HUES48 (cell line): ENCODE measurements around the gene VRK3.
"Not testable (repeated sequence)": the region's sequence is repeated elsewhere in the genome, so short reads cannot be mapped to it uniquely, and the experiment has no call there.

Source experiments
- H3K27ac ChIP-seq: one replicate; pipeline ENCODE4 v1.7.0; 2013; ENCODE audit warnings: low read depth, low read length, inconsistent platforms
- H3K27me3 ChIP-seq: 2 replicates; pipeline ENCODE4 v1.6.1; 2013; ENCODE audit warnings: mild to moderate bottlenecking, low read length; ENCODE audit not compliant: control insufficient read depth, insufficient read depth
- H3K36me3 ChIP-seq: 2 replicates; pipeline ENCODE4 v1.6.1; 2013; ENCODE audit warnings: low read length; ENCODE audit not compliant: control insufficient read depth, insufficient read depth
- H3K4me1 ChIP-seq: 2 replicates; pipeline ENCODE4 v1.6.1; 2013; ENCODE audit warnings: mild to moderate bottlenecking, low read length; ENCODE audit not compliant: control insufficient read depth, insufficient read depth
- H3K4me3 ChIP-seq: 2 replicates; pipeline ENCODE4 v1.5.1; 2013; ENCODE audit warnings: mild to moderate bottlenecking, low read depth, low read length
- H3K9ac ChIP-seq: 2 replicates; pipeline ENCODE4 v1.6.1; 2013; ENCODE audit warnings: mild to moderate bottlenecking, low read depth, low read length, moderate library complexity
- H3K9me3 ChIP-seq: 2 replicates; pipeline ENCODE4 v1.6.1; 2013; ENCODE audit warnings: low read length; ENCODE audit not compliant: control insufficient read depth, insufficient read depth

Gene VRK3

DNA sequence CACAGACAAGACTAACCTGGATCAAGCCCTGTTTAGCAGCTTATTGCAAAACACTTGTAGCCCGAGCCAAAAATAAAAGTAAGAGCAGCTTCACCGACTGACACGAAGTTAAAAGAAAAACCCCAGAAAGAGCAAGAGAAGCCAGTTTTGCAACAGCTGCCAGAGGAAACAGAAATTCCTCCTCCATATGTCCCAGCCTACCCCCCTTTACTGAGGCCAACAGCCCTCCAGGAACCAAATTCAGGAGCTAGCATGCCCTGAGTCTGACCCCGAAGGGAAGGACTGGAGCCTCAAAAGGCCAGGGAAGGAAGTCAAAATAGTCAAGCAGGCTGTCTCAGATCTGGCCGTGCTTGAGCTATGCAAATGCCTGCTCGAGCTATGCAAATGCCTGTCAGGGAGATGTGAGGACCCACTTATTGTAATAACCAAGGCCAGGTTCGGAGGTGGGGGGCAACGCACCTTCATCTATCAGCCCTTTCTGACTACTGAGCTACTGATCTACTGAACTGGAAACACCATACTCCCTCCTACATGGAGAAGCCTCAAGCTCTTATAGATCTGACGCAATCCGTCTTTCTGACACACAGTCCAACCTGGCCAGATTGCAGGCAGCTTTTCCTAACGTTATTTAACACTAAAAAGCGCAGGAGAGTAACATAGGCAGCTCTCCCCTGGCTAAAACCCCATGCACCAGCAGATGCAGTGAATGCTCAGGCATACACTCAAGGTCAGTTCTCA, 70.9 kb downstream of the VRK3 start:
- peaks cover 28% of the 10 kb centered on the region for H3K4me1 ChIP-seq
- H3K4me3 ChIP-seq = no peak overlapping the region
- no peaks in the 10 kb centered on the region for H3K36me3 ChIP-seq
- H3K27me3 ChIP-seq = no peaks in the 10 kb centered on the region
- no peak overlapping the region for H3K9ac ChIP-seq
- no peaks in the 10 kb centered on the region for H3K9me3 ChIP-seq
- no peak overlapping the region for H3K27ac ChIP-seq

GRCh38 chr19:49953416-49953815, 71.8 kb downstream of the VRK3 start:
- Histone ChIP-seq H3K27me3 (no peaks in the 10 kb centered on the region), H3K4me3 (no peak overlapping the region), H3K4me1 (peaks cover 28% of the 10 kb centered on the region), H3K9me3 (no peaks in the 10 kb centered on the region), H3K27ac (no peak overlapping the region), H3K36me3 (no peaks in the 10 kb centered on the region), H3K9ac (no peak overlapping the region)

- Histone ChIP-seq H3K36me3 (no peaks in the 10 kb centered on the region), H3K4me1 (peaks cover 25% of the 10 kb centered on the region), H3K4me3 (no peak overlapping the region), H3K27me3 (no peaks in the 10 kb centered on the region), H3K9me3 (no peaks in the 10 kb centered on the region), H3K9ac (no peak overlapping the region), H3K27ac (no peak overlapping the region)
Observed at GRCh38 chr19:49952906-49953305, 72.3 kb downstream of the VRK3 start.

DNA sequence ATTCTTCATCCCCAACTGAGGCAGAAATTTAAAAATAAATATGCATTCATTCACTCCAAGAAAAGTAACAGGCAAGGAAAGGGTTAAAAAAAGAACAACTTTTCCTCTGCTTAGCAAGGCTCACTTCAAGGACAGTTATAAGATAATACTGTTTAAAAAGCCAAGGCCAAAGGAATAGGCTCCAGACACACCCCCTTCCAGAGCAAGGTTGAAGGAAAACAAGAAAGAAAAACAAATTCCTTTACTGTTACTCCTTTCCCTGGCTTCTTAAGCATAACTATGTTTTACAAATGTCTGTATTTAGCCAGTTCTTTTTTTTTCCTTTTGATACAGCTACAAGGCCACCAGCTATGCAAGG, 72.7 kb downstream of the VRK3 start:
- H3K4me1 ChIP-seq = peaks cover 22% of the 10 kb centered on the region
- H3K9ac ChIP-seq = no peak overlapping the region
- H3K27me3 ChIP-seq = no peaks in the 10 kb centered on the region
- no peaks in the 10 kb centered on the region for H3K36me3 ChIP-seq
- H3K27ac ChIP-seq = no peak overlapping the region
- H3K9me3 ChIP-seq = no peaks in the 10 kb centered on the region
- no peak overlapping the region for H3K4me3 ChIP-seq

DNA sequence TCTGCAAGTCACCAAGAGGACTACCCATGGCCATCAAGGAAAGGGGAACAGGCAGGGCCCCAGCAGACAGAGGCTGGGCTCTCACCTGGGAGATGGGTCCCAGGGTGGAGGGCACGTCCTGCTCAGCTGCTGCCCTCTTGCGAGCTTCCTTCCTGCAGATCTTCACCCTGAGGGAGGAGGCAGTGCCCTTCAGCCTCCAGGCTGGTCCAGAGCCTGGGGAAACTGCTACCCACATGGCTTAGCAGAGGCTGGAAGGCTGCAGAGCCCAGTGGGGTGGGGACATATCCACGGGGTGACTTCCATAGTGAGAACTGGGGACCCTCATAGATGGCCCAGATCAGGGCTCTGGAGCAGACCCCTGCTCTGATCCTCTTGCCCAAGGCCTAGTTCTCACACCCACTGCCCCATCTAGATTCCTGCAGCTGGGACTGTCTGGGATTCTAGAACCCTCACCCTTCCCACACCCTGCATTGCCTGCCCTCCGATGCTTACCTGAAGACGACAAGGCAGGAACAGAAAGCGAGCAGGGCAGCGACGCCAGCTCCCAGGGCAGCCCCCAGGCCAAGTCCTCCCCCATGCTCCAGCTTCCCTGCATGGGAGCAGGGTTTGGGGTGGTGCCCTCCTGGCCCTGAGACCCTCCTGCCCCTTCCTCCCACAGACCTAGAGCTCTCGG, 73.2 kb downstream of the VRK3 start:
- H3K9ac ChIP-seq = no peak overlapping the region
- no peaks in the 10 kb centered on the region for H3K27me3 ChIP-seq
- peaks cover 17% of the 10 kb centered on the region for H3K4me1 ChIP-seq
- no peaks in the 10 kb centered on the region for H3K36me3 ChIP-seq
- H3K9me3 ChIP-seq = no peaks in the 10 kb centered on the region
- no peak overlapping the region for H3K4me3 ChIP-seq
- H3K27ac ChIP-seq = no peak overlapping the region

- peaks cover 13% of the 10 kb centered on the region for H3K4me1 ChIP-seq
- H3K36me3 ChIP-seq = no peaks in the 10 kb centered on the region
- H3K27ac ChIP-seq = no peak overlapping the region
- H3K27me3 ChIP-seq = no peaks in the 10 kb centered on the region
- no peak overlapping the region for H3K4me3 ChIP-seq
- no peak overlapping the region for H3K9ac ChIP-seq
- no peaks in the 10 kb centered on the region for H3K9me3 ChIP-seq
Observed at GRCh38 chr19:49950956-49951526, 74.1 kb downstream of the VRK3 start.

DNA sequence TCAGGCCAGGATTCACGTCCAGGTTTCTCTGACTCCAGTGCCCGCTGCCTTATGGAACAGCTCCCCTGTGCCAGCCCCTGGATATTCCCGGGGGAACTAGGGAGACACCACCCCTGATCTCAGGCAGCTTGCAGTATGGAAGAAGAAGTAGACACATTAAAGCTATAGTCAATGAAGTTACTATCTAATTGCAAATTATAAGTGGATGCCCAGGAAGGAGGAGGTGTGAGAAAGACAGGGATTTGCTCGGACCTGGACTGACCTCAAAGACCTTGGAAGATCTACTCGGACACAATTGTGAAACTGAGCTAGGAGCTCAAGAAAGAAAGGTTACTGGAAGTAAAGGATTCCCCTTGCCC, 74.6 kb downstream of the VRK3 start:
- Histone ChIP-seq H3K4me3 (no peak overlapping the region), H3K4me1 (peaks cover 13% of the 10 kb centered on the region), H3K36me3 (no peaks in the 10 kb centered on the region), H3K9ac (no peak overlapping the region), H3K27me3 (no peaks in the 10 kb centered on the region), H3K27ac (no peak overlapping the region), H3K9me3 (no peaks in the 10 kb centered on the region)

GRCh38 chr19:49949742-49950589, 75.2 kb downstream of the VRK3 start:
- H3K4me3 ChIP-seq = no peak overlapping the region

DNA sequence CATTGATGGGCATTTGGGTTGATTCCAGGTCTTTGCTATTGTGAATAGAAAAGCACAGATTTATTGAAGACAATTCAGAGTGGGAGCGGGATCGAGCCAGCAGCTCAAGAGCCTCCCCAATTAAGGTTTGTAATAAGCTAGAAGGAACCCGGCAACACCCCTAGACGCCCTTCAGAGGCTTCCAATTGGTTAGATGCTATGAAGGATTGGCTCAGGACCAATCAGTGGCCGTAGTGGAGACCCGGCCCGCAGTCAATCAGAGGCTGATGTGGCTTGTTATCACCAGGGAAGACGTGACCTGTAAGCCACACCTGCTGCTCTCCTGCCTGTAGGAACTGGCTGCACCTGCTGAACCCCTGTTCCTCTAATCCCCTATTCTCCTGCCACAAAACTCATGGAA, 78.8 kb downstream of the VRK3 start:
- Histone ChIP-seq H3K27ac (no peak overlapping the region), H3K9ac (no peak overlapping the region), H3K9me3 (no peaks in the 10 kb centered on the region), H3K4me3 (no peak overlapping the region), H3K36me3 (no peaks in the 10 kb centered on the region), H3K4me1 (no peaks in the 10 kb centered on the region), H3K27me3 (no peaks in the 10 kb centered on the region)

More at GRCh38 chr19:49949742-49950589, 75.2 kb downstream of the VRK3 start:
- no peaks in the 10 kb centered on the region for H3K27me3 ChIP-seq
- H3K4me1 ChIP-seq = peaks cover 13% of the 10 kb centered on the region
- no peaks in the 10 kb centered on the region for H3K36me3 ChIP-seq
- H3K27ac ChIP-seq = no peak overlapping the region
- no peak overlapping the region for H3K9ac ChIP-seq
- H3K9me3 ChIP-seq = no peaks in the 10 kb centered on the region

GRCh38 chr19:49944567-49944966, 80.6 kb downstream of the VRK3 start:
- not testable (repeated sequence) for H3K36me3 ChIP-seq, H3K4me3 ChIP-seq

GRCh38 chr19:49940482-49940791, 84.7 kb downstream of the VRK3 start:
- Histone ChIP-seq H3K4me3 (no peak overlapping the region), H3K27ac (no peak overlapping the region), H3K9ac (no peak overlapping the region), H3K36me3 (no peaks in the 10 kb centered on the region), H3K4me1 (no peaks in the 10 kb centered on the region), H3K9me3 (no peaks in the 10 kb centered on the region), H3K27me3 (no peaks in the 10 kb centered on the region)

More at GRCh38 chr19:49944567-49944966, 80.6 kb downstream of the VRK3 start:
- not testable (repeated sequence) for H3K9me3 ChIP-seq, H3K27ac ChIP-seq, H3K27me3 ChIP-seq, H3K4me1 ChIP-seq, H3K9ac ChIP-seq
